Measurements from ENCODE around the gene MAML2.

Gene MAML2

DNA sequence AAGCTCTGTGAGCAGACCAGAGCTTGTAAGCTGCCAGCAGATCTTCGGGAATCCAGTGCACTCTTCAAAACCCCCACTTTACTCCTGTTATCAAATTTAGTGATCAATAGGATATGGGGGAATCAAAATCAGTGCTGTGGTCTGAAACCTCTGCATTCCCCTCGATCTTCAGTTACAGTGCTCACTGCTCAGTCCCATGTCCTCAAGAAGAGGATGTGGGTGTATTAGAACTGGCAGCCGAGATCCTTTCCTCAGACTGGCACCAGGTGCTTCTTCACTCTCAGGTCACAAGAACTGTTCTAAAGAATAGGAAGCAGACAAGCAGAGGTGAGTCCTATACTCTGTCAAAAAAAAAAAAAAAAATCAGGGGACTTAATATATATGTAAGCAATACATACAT lies 15.3 kb upstream of the MAML2 start:
- Histone ChIP-seq H3K27me3 (ENCODE audit: insufficient read depth, poor library complexity, severe bottlenecking) (no peaks in the 10 kb centered on the region), H3K4me3 (replicated peaks; ENCODE audit: insufficient read depth, low read length) (no peak overlapping the region), H3K27ac (replicated peaks) (no peak overlapping the region)
- DNase-seq (ENCODE audit: low read depth in 1 of 2, low spot score in 1 of 2) = no peak
- TF ChIP-seq, protein P1, sequence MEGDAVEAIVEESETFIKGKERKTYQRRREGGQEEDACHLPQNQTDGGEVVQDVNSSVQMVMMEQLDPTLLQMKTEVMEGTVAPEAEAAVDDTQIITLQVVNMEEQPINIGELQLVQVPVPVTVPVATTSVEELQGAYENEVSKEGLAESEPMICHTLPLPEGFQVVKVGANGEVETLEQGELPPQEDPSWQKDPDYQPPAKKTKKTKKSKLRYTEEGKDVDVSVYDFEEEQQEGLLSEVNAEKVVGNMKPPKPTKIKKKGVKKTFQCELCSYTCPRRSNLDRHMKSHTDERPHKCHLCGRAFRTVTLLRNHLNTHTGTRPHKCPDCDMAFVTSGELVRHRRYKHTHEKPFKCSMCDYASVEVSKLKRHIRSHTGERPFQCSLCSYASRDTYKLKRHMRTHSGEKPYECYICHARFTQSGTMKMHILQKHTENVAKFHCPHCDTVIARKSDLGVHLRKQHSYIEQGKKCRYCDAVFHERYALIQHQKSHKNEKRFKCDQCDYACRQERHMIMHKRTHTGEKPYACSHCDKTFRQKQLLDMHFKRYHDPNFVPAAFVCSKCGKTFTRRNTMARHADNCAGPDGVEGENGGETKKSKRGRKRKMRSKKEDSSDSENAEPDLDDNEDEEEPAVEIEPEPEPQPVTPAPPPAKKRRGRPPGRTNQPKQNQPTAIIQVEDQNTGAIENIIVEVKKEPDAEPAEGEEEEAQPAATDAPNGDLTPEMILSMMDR (IDR thresholded peaks at IDR 0.05; ENCODE audit: insufficient read depth, low read length) = no peak
- TF ChIP-seq POLR2AphosphoS5 (IDR thresholded peaks at IDR 0.05; ENCODE audit: low read depth) (no peak), SPI1 (IDR thresholded peaks at IDR 0.05; ENCODE audit: borderline replicate concordance, low read depth) (no peak), GABPA (IDR thresholded peaks at IDR 0.05; ENCODE audit: low read depth) (no peak)
- TF ChIP-seq, protein P2, sequence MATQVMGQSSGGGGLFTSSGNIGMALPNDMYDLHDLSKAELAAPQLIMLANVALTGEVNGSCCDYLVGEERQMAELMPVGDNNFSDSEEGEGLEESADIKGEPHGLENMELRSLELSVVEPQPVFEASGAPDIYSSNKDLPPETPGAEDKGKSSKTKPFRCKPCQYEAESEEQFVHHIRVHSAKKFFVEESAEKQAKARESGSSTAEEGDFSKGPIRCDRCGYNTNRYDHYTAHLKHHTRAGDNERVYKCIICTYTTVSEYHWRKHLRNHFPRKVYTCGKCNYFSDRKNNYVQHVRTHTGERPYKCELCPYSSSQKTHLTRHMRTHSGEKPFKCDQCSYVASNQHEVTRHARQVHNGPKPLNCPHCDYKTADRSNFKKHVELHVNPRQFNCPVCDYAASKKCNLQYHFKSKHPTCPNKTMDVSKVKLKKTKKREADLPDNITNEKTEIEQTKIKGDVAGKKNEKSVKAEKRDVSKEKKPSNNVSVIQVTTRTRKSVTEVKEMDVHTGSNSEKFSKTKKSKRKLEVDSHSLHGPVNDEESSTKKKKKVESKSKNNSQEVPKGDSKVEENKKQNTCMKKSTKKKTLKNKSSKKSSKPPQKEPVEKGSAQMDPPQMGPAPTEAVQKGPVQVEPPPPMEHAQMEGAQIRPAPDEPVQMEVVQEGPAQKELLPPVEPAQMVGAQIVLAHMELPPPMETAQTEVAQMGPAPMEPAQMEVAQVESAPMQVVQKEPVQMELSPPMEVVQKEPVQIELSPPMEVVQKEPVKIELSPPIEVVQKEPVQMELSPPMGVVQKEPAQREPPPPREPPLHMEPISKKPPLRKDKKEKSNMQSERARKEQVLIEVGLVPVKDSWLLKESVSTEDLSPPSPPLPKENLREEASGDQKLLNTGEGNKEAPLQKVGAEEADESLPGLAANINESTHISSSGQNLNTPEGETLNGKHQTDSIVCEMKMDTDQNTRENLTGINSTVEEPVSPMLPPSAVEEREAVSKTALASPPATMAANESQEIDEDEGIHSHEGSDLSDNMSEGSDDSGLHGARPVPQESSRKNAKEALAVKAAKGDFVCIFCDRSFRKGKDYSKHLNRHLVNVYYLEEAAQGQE (IDR thresholded peaks at IDR 0.05; ENCODE audit: insufficient replicate concordance, low read depth) = no peak

DNA sequence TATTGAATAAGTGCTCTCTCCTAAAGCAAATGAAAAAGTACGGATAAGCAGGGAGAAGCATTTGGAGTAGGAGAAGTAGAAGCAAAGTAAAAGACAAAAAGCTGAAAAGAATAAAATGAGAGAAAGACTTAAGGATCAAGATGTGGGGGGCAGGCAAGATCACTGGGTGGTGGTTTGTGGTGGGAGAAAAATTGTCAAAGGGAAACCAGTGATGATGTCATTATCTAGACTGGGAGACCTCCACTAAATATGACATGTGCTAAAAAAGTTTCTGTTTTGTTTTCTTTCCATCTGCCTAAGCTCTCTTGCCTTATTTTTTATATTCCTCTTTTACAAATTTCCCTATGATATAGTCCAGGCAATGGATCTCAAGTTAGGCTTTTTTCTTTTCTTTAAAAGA lies 14.8 kb upstream of the MAML2 start:
- TF ChIP-seq POLR2AphosphoS5 (IDR thresholded peaks at IDR 0.05; ENCODE audit: low read depth) = no peak
- TF ChIP-seq SPI1 (IDR thresholded peaks at IDR 0.05; ENCODE audit: borderline replicate concordance, low read depth) = no peak
- TF ChIP-seq, protein P2 (IDR thresholded peaks at IDR 0.05; ENCODE audit: insufficient replicate concordance, low read depth) = no peak
- TF ChIP-seq, protein P1 (IDR thresholded peaks at IDR 0.05; ENCODE audit: insufficient read depth, low read length) = no peak
- Histone ChIP-seq H3K27me3 (ENCODE audit: insufficient read depth, poor library complexity, severe bottlenecking) (no peaks in the 10 kb centered on the region), H3K4me3 (replicated peaks; ENCODE audit: insufficient read depth, low read length) (no peak overlapping the region), H3K27ac (replicated peaks) (no peak overlapping the region)
- no peak for DNase-seq (ENCODE audit: low read depth in 1 of 2, low spot score in 1 of 2)

DNA sequence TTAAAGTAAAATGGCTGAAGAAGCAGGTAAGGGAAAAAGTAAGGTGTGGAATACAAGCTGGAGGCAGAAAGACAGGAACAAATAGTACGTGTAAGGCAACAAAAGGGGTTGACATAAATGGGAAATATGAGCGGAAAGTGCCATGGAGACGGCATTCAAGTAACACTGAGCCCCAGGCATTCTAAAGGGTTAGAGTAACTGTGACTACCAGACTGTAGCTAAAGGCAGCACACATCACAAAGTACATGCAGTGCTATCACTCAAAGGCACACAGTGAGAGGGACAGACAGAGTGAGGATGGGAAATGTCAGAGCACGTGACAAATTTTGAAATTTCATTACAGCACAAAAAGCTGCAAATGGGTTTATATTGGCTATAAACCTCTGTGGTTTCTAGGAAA lies 13.9 kb upstream of the MAML2 start:
- no peak overlapping the region for H3K4me3 ChIP-seq (replicated peaks; ENCODE audit: insufficient read depth, low read length)
- TF ChIP-seq POLR2AphosphoS5 (IDR thresholded peaks at IDR 0.05; ENCODE audit: low read depth) (no peak), SPI1 (IDR thresholded peaks at IDR 0.05; ENCODE audit: borderline replicate concordance, low read depth) (no peak), GABPA (IDR thresholded peaks at IDR 0.05; ENCODE audit: low read depth) (no peak)
- TF ChIP-seq, protein P2 (IDR thresholded peaks at IDR 0.05; ENCODE audit: insufficient replicate concordance, low read depth) = no peak
- TF ChIP-seq, protein P1 (IDR thresholded peaks at IDR 0.05; ENCODE audit: insufficient read depth, low read length) = no peak
- no peak for DNase-seq (ENCODE audit: low read depth in 1 of 2, low spot score in 1 of 2)

More for the DNA sequence above, 13.9 kb upstream of the MAML2 start:
- Histone ChIP-seq H3K27ac (replicated peaks) (no peak overlapping the region), H3K27me3 (ENCODE audit: insufficient read depth, poor library complexity, severe bottlenecking) (no peaks in the 10 kb centered on the region)

Data from HL-60 (cell line).